Measurements from ENCODE around the gene PGBD2. TPM values are rescaled to one million over a fixed set of nuclear protein-coding genes. Genes with fewer than 3 reads are reported as not detected.

Gene PGBD2
- total RNA-seq, 4 donors from 2014 or later = 0.22 to 2.8 (median 2.0) TPM

DNA sequence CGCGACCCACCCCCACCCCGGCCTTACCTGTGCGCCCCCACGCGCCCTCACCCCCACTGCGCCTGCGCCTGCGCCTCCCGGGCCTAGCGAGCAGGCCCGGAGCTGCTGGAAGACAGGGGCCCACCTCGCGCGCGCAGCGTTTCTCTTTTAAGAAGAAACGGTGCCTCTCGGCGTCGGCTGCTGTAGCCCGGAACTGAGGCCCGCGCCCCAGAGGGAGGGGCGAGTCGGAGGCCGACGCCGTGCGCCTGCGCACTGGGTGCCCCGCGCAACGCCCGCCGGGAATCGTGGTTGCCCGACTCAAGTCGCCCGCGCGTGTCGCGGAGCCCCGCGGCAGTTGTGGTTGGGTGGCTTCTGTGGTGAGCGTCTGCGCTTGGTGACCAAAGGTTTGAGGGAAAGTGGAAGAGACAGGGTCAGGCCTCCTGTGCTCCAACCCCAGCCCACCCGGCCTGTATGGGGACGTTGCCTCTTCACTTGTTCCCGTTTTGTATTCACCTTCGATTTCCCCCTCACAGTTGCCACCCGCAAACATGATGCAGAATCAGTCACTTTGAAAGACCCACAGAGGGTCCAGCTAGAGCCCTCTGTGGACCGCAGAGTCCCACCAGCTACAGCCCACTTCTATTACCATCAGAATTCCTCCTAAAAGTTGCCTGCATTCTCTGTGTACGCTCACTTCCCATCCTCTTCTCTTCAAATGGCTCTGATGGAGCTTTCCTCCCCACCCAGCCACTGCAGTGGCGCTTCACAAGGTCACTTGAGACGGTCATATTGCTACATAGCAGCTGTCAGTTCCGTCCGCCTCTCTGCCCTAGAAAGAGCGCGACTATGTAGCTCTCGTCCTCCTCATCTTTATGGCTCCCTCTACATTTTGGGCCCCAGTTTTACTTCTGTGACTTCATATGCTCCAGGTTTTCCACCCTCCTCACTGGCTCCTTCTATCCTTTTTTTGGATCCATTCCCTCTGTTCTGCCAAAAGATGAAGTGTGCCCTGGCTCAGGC, 46.8 kb upstream of the PGBD2 start, which contains the start of gene ZNF692:
TSS of gene ZNF692 (minus strand) at position 195 of the 999 bp plus-strand sequence. CDS start 776 bp downstream, outside the sequence.
- no peaks in the 10 kb centered on the region for H3K9me3 ChIP-seq
- TF ChIP-seq POLR2A (IDR thresholded peaks at IDR 0.05) = peak; percentile 81 to 85
- TF ChIP-seq, protein P1, sequence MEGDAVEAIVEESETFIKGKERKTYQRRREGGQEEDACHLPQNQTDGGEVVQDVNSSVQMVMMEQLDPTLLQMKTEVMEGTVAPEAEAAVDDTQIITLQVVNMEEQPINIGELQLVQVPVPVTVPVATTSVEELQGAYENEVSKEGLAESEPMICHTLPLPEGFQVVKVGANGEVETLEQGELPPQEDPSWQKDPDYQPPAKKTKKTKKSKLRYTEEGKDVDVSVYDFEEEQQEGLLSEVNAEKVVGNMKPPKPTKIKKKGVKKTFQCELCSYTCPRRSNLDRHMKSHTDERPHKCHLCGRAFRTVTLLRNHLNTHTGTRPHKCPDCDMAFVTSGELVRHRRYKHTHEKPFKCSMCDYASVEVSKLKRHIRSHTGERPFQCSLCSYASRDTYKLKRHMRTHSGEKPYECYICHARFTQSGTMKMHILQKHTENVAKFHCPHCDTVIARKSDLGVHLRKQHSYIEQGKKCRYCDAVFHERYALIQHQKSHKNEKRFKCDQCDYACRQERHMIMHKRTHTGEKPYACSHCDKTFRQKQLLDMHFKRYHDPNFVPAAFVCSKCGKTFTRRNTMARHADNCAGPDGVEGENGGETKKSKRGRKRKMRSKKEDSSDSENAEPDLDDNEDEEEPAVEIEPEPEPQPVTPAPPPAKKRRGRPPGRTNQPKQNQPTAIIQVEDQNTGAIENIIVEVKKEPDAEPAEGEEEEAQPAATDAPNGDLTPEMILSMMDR (IDR thresholded peaks at IDR 0.05 in 4 of 5, conservative IDR thresholded peaks at IDR 0.05 in 1 of 5) = peak in 1 of 5 experiments; percentile 5
- H3K4me1 ChIP-seq = peaks cover 19 to 39% of the 10 kb centered on the region in 2 donors
- DNase-seq (peak; percentile 97 to 98), ATAC-seq (peak; percentile 79 to 85)
- H3K36me3 ChIP-seq = no peaks in the 10 kb centered on the region
- no peaks in the 10 kb centered on the region for H3K27me3 ChIP-seq
- intact Hi-C loops (cut with DNase I; ENCODE audit: low total_unique reads) (loop anchor here (1.0 kb wide), 4 partner anchors 15 to 47 kb away; partner anchors contain the start of genes PGBD2 and ZNF672), in situ Hi-C loops (cut with MboI; ENCODE audit: low sequenced_read_pairs in 4 of 4) (no loop called here)
- H3K27ac ChIP-seq = peak within 1 kb of the TSS; percentile 86 to 98 (median 94)
- peak within 1 kb of the TSS; percentile 68 to 87 (median 72) for H3K4me3 ChIP-seq

DNA sequence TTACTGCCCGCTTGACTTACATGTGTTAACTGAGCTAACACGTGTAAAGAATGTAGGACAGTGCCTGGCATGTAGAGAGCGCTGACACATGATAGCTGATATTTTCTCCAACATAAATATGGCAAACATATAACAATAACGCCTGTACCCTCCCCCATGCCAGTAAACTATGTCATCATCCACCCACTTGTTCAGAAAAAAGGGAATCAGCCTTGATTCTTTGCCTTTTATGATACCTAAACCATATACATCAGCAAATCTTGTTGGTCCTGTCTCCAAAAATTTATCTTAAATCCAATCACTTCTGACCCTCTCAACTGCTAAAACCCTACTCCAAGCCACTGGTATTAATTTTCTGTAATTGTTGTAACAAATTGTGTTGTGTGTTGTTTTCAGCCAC, 46.0 kb upstream of the PGBD2 start:
- intact Hi-C loops (cut with DNase I; ENCODE audit: low total_unique reads) (no loop called here), in situ Hi-C loops (cut with MboI; ENCODE audit: low sequenced_read_pairs in 4 of 4) (no loop called here)
- H3K27me3 ChIP-seq = no peaks in the 10 kb centered on the region
- TF ChIP-seq POLR2A (IDR thresholded peaks at IDR 0.05) = no peak
- TF ChIP-seq, protein P1 (IDR thresholded peaks at IDR 0.05 in 4 of 5, conservative IDR thresholded peaks at IDR 0.05 in 1 of 5) = no peak
- H3K4me1 ChIP-seq = peaks cover 19 to 39% of the 10 kb centered on the region in 2 donors
- H3K9me3 ChIP-seq = no peaks in the 10 kb centered on the region
- peak overlapping the region in 1 of 4 donors; percentile 68 for H3K4me3 ChIP-seq
- no peak for ATAC-seq
- H3K27ac ChIP-seq = peak overlapping the region; percentile 86 to 98 (median 94)
- no peaks in the 10 kb centered on the region for H3K36me3 ChIP-seq
- DNase-seq = no peak

DNA sequence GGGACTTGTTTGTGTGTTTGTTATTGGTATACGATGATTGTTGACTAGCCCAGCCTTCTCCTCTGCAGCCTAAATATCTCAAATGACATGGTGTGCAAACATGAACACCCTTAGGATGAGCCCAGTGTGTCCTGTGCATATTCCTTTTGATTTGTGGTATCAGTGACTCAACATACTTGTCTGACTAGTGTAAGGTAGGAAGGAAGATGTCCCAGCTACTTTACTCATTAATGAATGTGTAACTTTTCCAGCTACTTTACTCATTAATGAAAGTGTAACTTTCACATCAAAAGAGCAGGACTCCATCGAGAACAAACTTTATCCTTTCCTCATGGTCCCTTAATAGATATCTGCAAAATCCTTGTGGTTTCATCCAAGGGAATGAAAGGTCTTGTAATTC, 44.4 kb upstream of the PGBD2 start:
- ATAC-seq = no peak
- Histone ChIP-seq H3K27me3 (no peaks in the 10 kb centered on the region), H3K9me3 (no peaks in the 10 kb centered on the region), H3K4me1 (peaks cover 19 to 39% of the 10 kb centered on the region in 2 donors), H3K36me3 (no peaks in the 10 kb centered on the region), H3K4me3 (no peak overlapping the region), H3K27ac (no peak overlapping the region)
- TF ChIP-seq POLR2A (IDR thresholded peaks at IDR 0.05) = no peak
- TF ChIP-seq, protein P1 (IDR thresholded peaks at IDR 0.05 in 4 of 5, conservative IDR thresholded peaks at IDR 0.05 in 1 of 5) = no peak
- in situ Hi-C loops (cut with MboI; ENCODE audit: low sequenced_read_pairs in 4 of 4) = no loop called here
- no peak for DNase-seq
- intact Hi-C loops (cut with DNase I; ENCODE audit: low total_unique reads) = no loop called here

DNA sequence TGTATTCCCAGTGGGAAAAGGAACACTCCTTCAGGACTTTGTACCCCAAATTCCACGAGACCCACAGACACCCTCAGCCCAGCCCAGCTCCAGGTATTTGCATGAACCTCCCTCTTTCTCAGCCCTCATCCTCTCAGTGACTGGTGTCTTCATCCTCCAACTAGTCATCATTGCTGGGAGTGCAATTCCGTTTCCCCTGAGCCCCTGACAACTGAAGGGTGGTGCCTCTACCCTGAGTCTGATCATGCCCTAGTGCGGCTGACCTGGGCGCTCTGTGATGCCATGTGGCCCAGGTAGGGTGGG, 43.4 kb upstream of the PGBD2 start:
- no peak for ATAC-seq
- Histone ChIP-seq H3K27ac (peak overlapping the region; percentile 39 to 69 (median 53)), H3K27me3 (no peaks in the 10 kb centered on the region), H3K4me3 (peak overlapping the region; percentile 57 to 77 (median 63)), H3K9me3 (no peaks in the 10 kb centered on the region), H3K36me3 (no peaks in the 10 kb centered on the region), H3K4me1 (peaks cover 17 to 36% of the 10 kb centered on the region in 2 donors)
- in situ Hi-C loops (cut with MboI; ENCODE audit: low sequenced_read_pairs in 4 of 4) = no loop called here
- no peak for DNase-seq
- intact Hi-C loops (cut with DNase I; ENCODE audit: low total_unique reads) = no loop called here
- TF ChIP-seq, protein P1 (IDR thresholded peaks at IDR 0.05 in 4 of 5, conservative IDR thresholded peaks at IDR 0.05 in 1 of 5) = no peak
- TF ChIP-seq POLR2A (IDR thresholded peaks at IDR 0.05) = no peak
